Mesothelial cell of epicardium (in vitro differentiated cells): ENCODE results near the gene DNAAF5. TPM values are rescaled to one million over a fixed set of nuclear protein-coding genes. Genes with fewer than 3 reads are reported as not detected.
A peak's percentile ranks its signal among the peaks of the same experiment; 100 is the strongest.

Experiments used
- DNase-seq, 2 experiments: peaks; one replicate each; pipeline ENCODE4 v3.0.0; 2021; ENCODE audit warnings: low spot score in 2 of 2; ENCODE audit not compliant: unreplicated experiment in 2 of 2
- H3K27ac Mint-ChIP-seq: 2 replicates; pipeline ENCODE4 v1.8.0; 2021; ENCODE audit warnings: mixed read lengths
- H3K27me3 Mint-ChIP-seq: 2 replicates; pipeline ENCODE4 v1.8.0; 2021; ENCODE audit warnings: low read depth, mixed read lengths
- H3K36me3 Mint-ChIP-seq: 2 replicates; pipeline ENCODE4 v1.8.0; 2021; ENCODE audit warnings: mixed read lengths
- H3K4me1 Mint-ChIP-seq: 2 replicates; pipeline ENCODE4 v1.8.0; 2021; ENCODE audit warnings: mixed read lengths
- H3K4me3 Mint-ChIP-seq: 2 replicates; pipeline ENCODE4 v1.8.0; 2021; ENCODE audit warnings: mild to moderate bottlenecking, moderate library complexity, mixed read lengths
- H3K9me3 Mint-ChIP-seq: 2 replicates; pipeline ENCODE4 v1.8.0; 2021; ENCODE audit warnings: mixed read lengths
- total RNA-seq: library from RNA; stranded (reverse); gene quantifications from 3 replicates; pipeline ENCODE4 v1.2.1, GENCODE V29; 2021
- TF ChIP-seq, protein P1 (sequence below): fragments of 200-600 bp; sonication (generic); IDR thresholded peaks from one replicate; pipeline ENCODE4 v1.5.0; 2021; ENCODE audit warnings: antibody characterized with exemption; ENCODE audit not compliant: unreplicated experiment

DNAAF5 gene
- total RNA-seq, 1 donor from 2014 or later: 39.0 TPM

DNA sequence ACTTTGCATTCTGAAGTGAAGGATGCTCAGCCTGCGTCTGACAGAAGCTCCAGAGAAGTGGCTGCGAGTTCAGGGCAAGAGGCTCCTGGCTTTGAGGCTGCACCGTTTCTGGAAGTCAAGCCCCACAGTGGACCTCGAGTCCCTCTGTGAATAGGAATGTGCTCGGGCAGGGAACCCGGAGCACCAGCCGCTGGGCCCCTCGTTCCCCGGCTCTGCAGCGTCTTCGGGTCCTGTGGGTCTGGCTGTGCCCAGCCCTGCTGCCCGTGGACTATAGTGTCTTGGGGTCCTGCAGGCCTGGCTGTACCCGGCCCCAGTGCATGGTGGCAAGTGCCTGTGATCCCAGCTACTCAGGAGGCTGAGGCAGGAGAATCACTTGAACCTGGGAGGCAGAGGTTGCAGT lies 45.9 kb downstream of the DNAAF5 start:
- H3K36me3 Mint-ChIP-seq: peaks cover 28% of the 10 kb centered on the region
- H3K9me3 Mint-ChIP-seq: no peaks in the 10 kb centered on the region
- H3K4me1 Mint-ChIP-seq: peaks cover 22% of the 10 kb centered on the region
- no peak overlapping the region for H3K27ac Mint-ChIP-seq
- DNase-seq: no peak
- no peak overlapping the region for H3K4me3 Mint-ChIP-seq
- TF ChIP-seq, protein P1, sequence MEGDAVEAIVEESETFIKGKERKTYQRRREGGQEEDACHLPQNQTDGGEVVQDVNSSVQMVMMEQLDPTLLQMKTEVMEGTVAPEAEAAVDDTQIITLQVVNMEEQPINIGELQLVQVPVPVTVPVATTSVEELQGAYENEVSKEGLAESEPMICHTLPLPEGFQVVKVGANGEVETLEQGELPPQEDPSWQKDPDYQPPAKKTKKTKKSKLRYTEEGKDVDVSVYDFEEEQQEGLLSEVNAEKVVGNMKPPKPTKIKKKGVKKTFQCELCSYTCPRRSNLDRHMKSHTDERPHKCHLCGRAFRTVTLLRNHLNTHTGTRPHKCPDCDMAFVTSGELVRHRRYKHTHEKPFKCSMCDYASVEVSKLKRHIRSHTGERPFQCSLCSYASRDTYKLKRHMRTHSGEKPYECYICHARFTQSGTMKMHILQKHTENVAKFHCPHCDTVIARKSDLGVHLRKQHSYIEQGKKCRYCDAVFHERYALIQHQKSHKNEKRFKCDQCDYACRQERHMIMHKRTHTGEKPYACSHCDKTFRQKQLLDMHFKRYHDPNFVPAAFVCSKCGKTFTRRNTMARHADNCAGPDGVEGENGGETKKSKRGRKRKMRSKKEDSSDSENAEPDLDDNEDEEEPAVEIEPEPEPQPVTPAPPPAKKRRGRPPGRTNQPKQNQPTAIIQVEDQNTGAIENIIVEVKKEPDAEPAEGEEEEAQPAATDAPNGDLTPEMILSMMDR: no peak
- no peaks in the 10 kb centered on the region for H3K27me3 Mint-ChIP-seq

DNA sequence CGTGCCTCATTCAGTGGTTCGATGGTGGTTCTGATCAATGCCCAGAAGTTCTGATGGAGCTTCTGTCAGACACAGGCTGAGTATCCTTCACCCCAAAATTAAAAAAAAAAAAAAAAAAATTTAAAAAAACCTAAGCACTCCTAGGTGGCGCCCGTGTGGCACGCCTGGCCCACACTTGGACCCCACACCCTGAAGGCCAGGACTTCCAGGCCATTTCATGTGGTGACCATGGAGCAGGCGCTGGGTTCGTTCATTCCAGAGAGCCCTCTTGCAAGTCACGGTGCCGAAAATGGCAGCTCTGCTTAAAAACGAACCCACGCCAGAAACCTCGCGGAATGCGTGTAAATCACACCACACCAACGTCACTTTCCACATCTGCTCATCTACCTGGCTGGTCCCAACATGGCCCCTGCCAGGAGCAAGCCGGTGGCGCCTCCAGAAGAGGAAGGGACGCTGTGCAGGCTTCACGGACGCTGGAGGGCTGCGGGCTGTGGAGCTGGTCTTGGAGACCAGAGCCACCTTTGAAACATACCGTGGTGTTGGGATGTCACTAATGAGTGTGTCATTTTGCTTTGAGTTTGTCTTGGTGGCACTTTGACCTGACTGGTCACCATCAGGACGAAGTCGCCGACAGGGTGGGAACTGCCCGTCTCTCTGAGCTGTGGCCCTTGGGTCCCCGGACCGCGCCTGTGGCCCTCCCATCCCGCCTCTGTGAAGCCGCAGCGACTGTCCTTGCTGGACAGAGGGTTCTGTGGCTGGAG lies 46.5 kb downstream of the DNAAF5 start:
- Mint-ChIP-seq H3K27ac (no peak overlapping the region), H3K36me3 (peaks cover 21% of the 10 kb centered on the region), H3K4me1 (peaks cover 22% of the 10 kb centered on the region), H3K4me3 (no peak overlapping the region), H3K9me3 (no peaks in the 10 kb centered on the region), H3K27me3 (no peaks in the 10 kb centered on the region)
- TF ChIP-seq, protein P1: no peak
- no peak for DNase-seq

DNA sequence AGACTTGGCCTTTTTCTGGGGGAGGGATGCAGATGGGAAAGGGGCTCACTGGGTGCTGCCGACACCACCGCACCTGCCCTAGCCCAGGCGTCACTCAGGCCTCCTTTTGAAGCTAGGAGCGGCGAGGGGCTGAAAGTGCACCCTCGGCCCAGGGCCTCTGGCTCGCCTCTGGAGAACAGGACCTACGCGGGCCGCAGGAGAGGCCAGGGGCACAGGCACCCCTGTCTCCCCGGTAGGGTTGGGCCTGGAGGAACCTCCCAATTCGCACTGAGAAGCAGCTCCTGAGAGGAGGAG lies 47.1 kb downstream of the DNAAF5 start:
- Mint-ChIP-seq H3K4me1 (peaks cover 22% of the 10 kb centered on the region), H3K9me3 (no peaks in the 10 kb centered on the region), H3K27ac (no peak overlapping the region), H3K36me3 (peaks cover 17% of the 10 kb centered on the region), H3K4me3 (no peak overlapping the region), H3K27me3 (no peaks in the 10 kb centered on the region)
- no peak for DNase-seq
- TF ChIP-seq, protein P1: no peak

DNA sequence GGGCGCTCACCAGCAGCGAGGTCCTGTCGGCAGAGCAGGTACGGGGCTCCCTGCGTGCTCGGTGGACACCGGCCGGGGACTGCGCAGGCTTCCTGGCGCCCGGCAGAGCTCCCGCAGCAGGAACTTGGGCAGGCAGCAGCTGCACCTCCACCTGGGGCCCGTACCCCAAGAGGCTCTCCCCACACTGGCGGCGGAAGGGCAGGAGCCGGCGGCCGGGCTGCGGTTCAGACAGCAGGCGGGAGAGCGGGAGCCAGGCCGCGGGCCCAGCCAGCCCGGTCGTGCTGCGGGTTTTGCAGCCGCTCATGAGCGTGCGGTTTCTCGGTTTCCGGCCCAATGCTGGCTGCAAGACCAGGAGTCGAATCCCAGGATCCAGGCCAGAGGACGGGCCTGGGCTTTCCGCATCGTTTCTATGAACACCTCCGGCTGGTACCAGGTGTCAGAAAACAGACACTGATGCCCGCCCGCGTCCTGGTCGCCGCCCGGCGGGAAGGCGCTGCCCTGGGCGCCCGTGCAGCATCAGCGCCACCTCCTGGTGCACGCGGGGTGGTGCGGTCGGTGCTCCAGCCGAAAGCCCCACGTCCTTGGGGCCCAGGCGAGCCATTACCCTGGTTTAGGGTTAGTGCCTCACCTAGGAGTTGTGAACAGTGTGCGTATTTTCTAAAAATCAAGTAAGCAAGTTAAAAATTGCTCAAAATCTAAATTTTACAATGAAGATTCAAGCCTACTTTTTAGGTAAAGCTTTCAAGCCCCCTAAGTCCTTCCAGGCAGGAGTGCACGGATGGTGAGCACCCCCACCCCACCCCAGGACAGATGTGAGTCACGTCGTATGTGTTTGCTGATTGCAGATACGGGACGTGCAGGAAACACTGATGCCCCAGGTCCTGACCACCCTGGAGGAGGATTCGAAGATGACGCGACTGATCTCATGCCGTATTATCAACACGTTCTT lies 47.9 kb downstream of the DNAAF5 start:
- Mint-ChIP-seq H3K27ac (no peak overlapping the region), H3K9me3 (no peaks in the 10 kb centered on the region), H3K36me3 (peaks cover 17% of the 10 kb centered on the region), H3K4me3 (no peak overlapping the region), H3K4me1 (peaks cover 20% of the 10 kb centered on the region), H3K27me3 (no peaks in the 10 kb centered on the region)
- TF ChIP-seq, protein P1: peak; percentile 94
- peak in 1 of 2 experiments; percentile 83 for DNase-seq

DNA sequence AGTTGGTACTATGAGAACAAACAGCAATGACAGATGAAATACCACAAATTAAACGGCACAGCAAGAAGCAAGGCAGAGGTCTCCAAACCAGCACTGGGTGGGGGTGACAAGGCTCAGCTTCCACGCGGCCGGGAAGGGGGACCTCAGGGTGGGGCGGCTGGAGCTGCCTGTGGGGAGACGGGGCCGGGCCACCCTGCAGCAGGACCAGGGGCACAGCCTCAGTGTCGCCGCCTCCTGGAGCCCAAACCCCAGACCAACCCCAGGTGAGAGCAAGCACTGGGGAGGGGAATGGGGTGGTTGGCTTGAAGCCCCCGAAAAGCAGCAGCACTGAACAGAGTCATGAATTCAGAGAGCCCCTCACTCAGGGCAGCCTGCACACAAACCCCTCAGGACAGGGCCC lies 49.9 kb downstream of the DNAAF5 start:
- no peaks in the 10 kb centered on the region for H3K9me3 Mint-ChIP-seq
- no peak for DNase-seq
- no peak overlapping the region for H3K4me3 Mint-ChIP-seq
- H3K4me1 Mint-ChIP-seq: peaks cover 8% of the 10 kb centered on the region
- H3K27me3 Mint-ChIP-seq: no peaks in the 10 kb centered on the region
- H3K27ac Mint-ChIP-seq: no peak overlapping the region
- TF ChIP-seq, protein P1: no peak
- H3K36me3 Mint-ChIP-seq: peaks cover 17% of the 10 kb centered on the region
